Measurements from ENCODE around the gene CXCR6. TPM values are rescaled to one million over a fixed set of nuclear protein-coding genes. Genes with fewer than 3 reads are reported as not detected.

CXCR6 gene
- total RNA-seq, 2 donors from 2014 or later = 2.2 to 4.9 TPM

GRCh38 chr3:45915059-45915439 is 28.2 kb upstream of the CXCR6 start:
- Histone ChIP-seq H3K9me3 (no peaks in the 10 kb centered on the region), H3K4me3 (no peak overlapping the region), H3K27ac (no peak overlapping the region), H3K4me1 (ENCODE audit: control insufficient read depth in 1 of 2, low read depth in 2 of 2) (no peaks in the 10 kb centered on the region), H3K27me3 (replicated peaks; ENCODE audit: insufficient read depth) (no peaks in the 10 kb centered on the region), H3K36me3 (peaks cover 20% of the 10 kb centered on the region)
- ATAC-seq (ENCODE audit: insufficient number of reproducible peaks, low FRiP score, low read depth) = no peak
- no peak for DNase-seq (ENCODE audit: low spot score)
- no peak for TF ChIP-seq CTCF (IDR thresholded peaks at IDR 0.05)

GRCh38 chr3:45915518-45916231 is 27.6 kb upstream of the CXCR6 start:
- Histone ChIP-seq H3K27me3 (replicated peaks; ENCODE audit: insufficient read depth) (no peaks in the 10 kb centered on the region), H3K4me1 (ENCODE audit: control insufficient read depth in 1 of 2, low read depth in 2 of 2) (no peaks in the 10 kb centered on the region), H3K27ac (no peak overlapping the region), H3K36me3 (peaks cover 26% of the 10 kb centered on the region), H3K9me3 (no peaks in the 10 kb centered on the region), H3K4me3 (no peak overlapping the region)
- no peak for ATAC-seq (ENCODE audit: insufficient number of reproducible peaks, low FRiP score, low read depth)
- no peak for DNase-seq (ENCODE audit: low spot score)
- TF ChIP-seq CTCF (IDR thresholded peaks at IDR 0.05) = no peak

- DNase-seq (ENCODE audit: low spot score) (no peak), ATAC-seq (ENCODE audit: insufficient number of reproducible peaks, low FRiP score, low read depth) (no peak)
- H3K27me3 ChIP-seq (replicated peaks; ENCODE audit: insufficient read depth) = no peaks in the 10 kb centered on the region
- H3K4me1 ChIP-seq (ENCODE audit: control insufficient read depth in 1 of 2, low read depth in 2 of 2) = no peaks in the 10 kb centered on the region
- no peak overlapping the region for H3K4me3 ChIP-seq
- H3K27ac ChIP-seq = no peak overlapping the region
- no peak for TF ChIP-seq CTCF (IDR thresholded peaks at IDR 0.05)
- peaks cover 42% of the 10 kb centered on the region for H3K36me3 ChIP-seq
- no peaks in the 10 kb centered on the region for H3K9me3 ChIP-seq
Observed at GRCh38 chr3:45917146-45917898, 25.9 kb upstream of the CXCR6 start.

- Histone ChIP-seq H3K4me3 (no peak overlapping the region), H3K27me3 (replicated peaks; ENCODE audit: insufficient read depth) (no peaks in the 10 kb centered on the region), H3K27ac (no peak overlapping the region), H3K9me3 (no peaks in the 10 kb centered on the region), H3K36me3 (peaks cover 62% of the 10 kb centered on the region), H3K4me1 (ENCODE audit: control insufficient read depth in 1 of 2, low read depth in 2 of 2) (no peaks in the 10 kb centered on the region)
- DNase-seq (ENCODE audit: low spot score) = no peak
- TF ChIP-seq CTCF (IDR thresholded peaks at IDR 0.05) = no peak
- no peak for ATAC-seq (ENCODE audit: insufficient number of reproducible peaks, low FRiP score, low read depth)
Observed at GRCh38 chr3:45921158-45922038, 21.9 kb upstream of the CXCR6 start.

- no peak for DNase-seq (ENCODE audit: low spot score)
- peaks cover 64% of the 10 kb centered on the region for H3K36me3 ChIP-seq
- ATAC-seq (ENCODE audit: insufficient number of reproducible peaks, low FRiP score, low read depth) = no peak
Observed at GRCh38 chr3:45922039-45922326, 21.3 kb upstream of the CXCR6 start.

More at GRCh38 chr3:45922039-45922326, 21.3 kb upstream of the CXCR6 start:
- Histone ChIP-seq H3K27ac (no peak overlapping the region), H3K9me3 (no peaks in the 10 kb centered on the region), H3K27me3 (replicated peaks; ENCODE audit: insufficient read depth) (no peaks in the 10 kb centered on the region), H3K4me1 (ENCODE audit: control insufficient read depth in 1 of 2, low read depth in 2 of 2) (no peaks in the 10 kb centered on the region), H3K4me3 (no peak overlapping the region)
- TF ChIP-seq CTCF (IDR thresholded peaks at IDR 0.05) = no peak
